HepG2 (cell line): Measurements from ENCODE around the gene RIMS3. TPM values are rescaled to one million over a fixed set of nuclear protein-coding genes. Genes with fewer than 3 reads are reported as not detected.

Experiments
- CEBPG ChIP-seq: IDR thresholded peaks from 2 replicates; pipeline ENCODE4 v1.6.1; 2016
- FOXK2 ChIP-seq: fragments of 450-650 bp; IDR thresholded peaks from 2 replicates; pipeline ENCODE4 v1.6.1; 2016
- FOXP1 ChIP-seq, 2 experiments: fragments of 450-650 bp in 1 of 2; IDR thresholded peaks; 2 replicates each; pipeline ENCODE4 v1.6.1; 2017 to 2018; ENCODE audit warnings: antibody characterized with exemption in 1 of 2
- IKZF4 ChIP-seq: sonication (generic); formaldehyde crosslinking; IDR thresholded peaks from 2 replicates; pipeline ENCODE4 v1.5.1; 2020; ENCODE audit warnings: borderline replicate concordance, mild to moderate bottlenecking, low read depth, missing genetic modification reagents; ENCODE audit errors: not compliant biosample characterization
- MAFF ChIP-seq: IDR thresholded peaks from 2 replicates; pipeline ENCODE4 v1.6.1; 2011; ENCODE audit warnings: low read depth, low read length, improper control_type of control experiment
- MTA1 ChIP-seq: sonication (generic); formaldehyde crosslinking; IDR thresholded peaks from 2 replicates; pipeline ENCODE4 v1.4.0; 2020; ENCODE audit warnings: missing genetic modification reagents, mild to moderate bottlenecking, borderline replicate concordance
- MTA3 ChIP-seq: sonication (generic); formaldehyde crosslinking; IDR thresholded peaks from 2 replicates; pipeline ENCODE4 v1.4.0; 2020; ENCODE audit warnings: missing genetic modification reagents
- MXD4 ChIP-seq: IDR thresholded peaks from 2 replicates; pipeline ENCODE4 v1.6.1; 2016; ENCODE audit warnings: mild to moderate bottlenecking, missing biosample characterization, missing genetic modification reagents
- RBAK ChIP-seq: sonication (generic); formaldehyde crosslinking; IDR thresholded peaks from 2 replicates; pipeline ENCODE4 v1.5.1; 2020; ENCODE audit warnings: mild to moderate bottlenecking, missing genetic modification reagents
- RORA ChIP-seq: sonication (generic); formaldehyde crosslinking; IDR thresholded peaks from 2 replicates; pipeline ENCODE4 v1.5.0; 2020; ENCODE audit warnings: mild to moderate bottlenecking, missing genetic modification reagents, moderate library complexity
- SOX13 ChIP-seq, 3 experiments: fragments of 450-650 bp in 1 of 3; sonication (generic) in 1 of 3; formaldehyde crosslinking in 1 of 3; IDR thresholded peaks in 2 of 3; conservative IDR thresholded peaks in 1 of 3; 2 replicates each; pipeline versions ENCODE4 v1.5.0 to v1.6.1; 2016 to 2020; ENCODE audit warnings: antibody characterized with exemption in 1 of 3, mild to moderate bottlenecking in 1 of 3, missing compliant biosample characterization in 1 of 3, missing genetic modification reagents in 1 of 3, moderate library complexity in 1 of 3
- ZNF572 ChIP-seq: sonication (generic); formaldehyde crosslinking; IDR thresholded peaks from 2 replicates; pipeline ENCODE4 v1.5.1; 2020; ENCODE audit warnings: mild to moderate bottlenecking, missing genetic modification reagents
- ZNF7 ChIP-seq: IDR thresholded peaks from 2 replicates; pipeline ENCODE4 v1.6.1; 2016; ENCODE audit warnings: missing biosample characterization, missing genetic modification reagents
- ZNF788 ChIP-seq: sonication (generic); formaldehyde crosslinking; IDR thresholded peaks from 2 replicates; pipeline ENCODE4 v1.5.0; 2020; ENCODE audit warnings: mild to moderate bottlenecking, missing genetic modification reagents, borderline replicate concordance
- polyA plus RNA-seq, 8 experiments: library from polyadenylated mRNA; depleted of rRNA in 3 of 8; stranded (reverse) in 7 of 8; unstranded in 1 of 8; fragments of >200 nt; fragmentation: Illumina TruSeq in 4 of 8; extraction: Trizol in 4 of 8; gene quantifications; 2 replicates each; pipeline versions ENCODE4 v1.2.1 to v1.2.3, GENCODE V29; 2011 to 2016; ENCODE audit warnings: low read depth in 4 of 8, missing spikeins in 1 of 8, mixed read lengths in 1 of 8; ENCODE audit not compliant: insufficient read depth in 1 of 8
- total RNA-seq, 5 experiments: library from RNA; depleted of rRNA; stranded (reverse); fragments of >200 nt; fragmentation: Illumina TruSeq; extraction: Trizol; gene quantifications; 2 replicates each; pipeline ENCODE4 v1.2.3, GENCODE V29; 2016; ENCODE audit warnings: low read depth in 1 of 5
- TF ChIP-seq, protein P1 (sequence below), 2 experiments: fragments of 450-650 bp in 1 of 2; sonication (generic) in 1 of 2; formaldehyde crosslinking in 1 of 2; IDR thresholded peaks; 2 replicates each; pipeline versions ENCODE4 v1.6.1 to v1.8.0; 2016 to 2022; ENCODE audit warnings: antibody characterized with exemption in 1 of 2, mild to moderate bottlenecking in 1 of 2, missing genetic modification reagents in 1 of 2
- TF ChIP-seq, protein P2 (sequence below): sonication (generic); formaldehyde crosslinking; IDR thresholded peaks from 2 replicates; pipeline ENCODE4 v1.4.0; 2020; ENCODE audit warnings: missing genetic modification reagents
- TF ChIP-seq, protein P3 (sequence below): IDR thresholded peaks from 2 replicates; pipeline ENCODE4 v1.6.1; 2016; ENCODE audit warnings: missing genetic modification reagents, missing compliant biosample characterization
- TF ChIP-seq, protein P4 (sequence below): sonication (generic); formaldehyde crosslinking; IDR thresholded peaks from 2 replicates; pipeline ENCODE4 v1.5.1; 2020; ENCODE audit warnings: missing genetic modification reagents, mild to moderate bottlenecking, borderline replicate concordance

RIMS3 gene
- total and polyA plus RNA-seq, 2 of the 13 experiments (the other 11 are each of a cell fraction or from before 2014, with no cell fraction given), result 2.1 to 5.4 TPM

DNA sequence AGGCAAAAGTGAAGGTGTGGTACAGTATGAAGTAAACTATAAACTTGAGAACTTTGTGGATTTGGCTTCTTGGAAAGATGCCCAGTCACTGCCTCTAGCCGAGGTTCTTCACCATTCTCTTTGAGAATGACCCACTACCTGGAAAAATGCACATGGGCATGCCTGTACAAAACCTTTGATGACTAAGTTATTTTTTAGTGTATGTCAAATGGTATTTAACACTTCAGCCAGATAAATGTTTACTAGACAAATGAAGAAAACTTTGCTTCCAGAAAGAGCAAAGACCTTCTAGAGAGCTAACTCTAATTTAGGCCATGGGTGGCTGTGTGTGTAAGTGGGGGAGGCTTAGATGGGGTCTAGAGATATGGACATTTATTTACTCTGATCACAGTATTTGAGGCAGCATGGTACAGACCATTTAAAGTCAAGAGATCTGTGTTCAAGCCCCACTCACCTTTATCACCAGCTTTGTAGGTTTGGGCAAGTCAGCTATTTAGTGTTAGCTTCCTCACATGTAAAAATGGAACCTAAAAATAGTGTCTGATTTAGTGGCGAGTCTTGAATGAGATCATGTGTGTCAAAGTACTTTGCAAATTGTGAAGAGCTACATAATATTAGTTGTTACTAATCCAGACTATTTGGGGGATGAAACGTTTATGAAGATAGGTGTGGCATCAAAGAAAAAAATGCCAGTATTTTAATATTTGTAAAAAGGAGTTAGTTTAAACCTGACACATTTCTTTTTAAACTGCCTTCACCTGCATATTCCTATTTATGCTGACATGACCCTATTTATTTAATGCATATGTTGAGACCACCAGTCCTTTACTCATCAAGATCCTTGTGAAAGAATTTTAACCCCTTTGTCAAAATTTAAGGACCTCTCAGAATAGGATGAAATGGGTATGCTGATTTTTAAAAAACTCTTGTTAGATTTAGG lies 46.3 kb upstream of the RIMS3 start (continued):
- TF ChIP-seq, protein P1, sequence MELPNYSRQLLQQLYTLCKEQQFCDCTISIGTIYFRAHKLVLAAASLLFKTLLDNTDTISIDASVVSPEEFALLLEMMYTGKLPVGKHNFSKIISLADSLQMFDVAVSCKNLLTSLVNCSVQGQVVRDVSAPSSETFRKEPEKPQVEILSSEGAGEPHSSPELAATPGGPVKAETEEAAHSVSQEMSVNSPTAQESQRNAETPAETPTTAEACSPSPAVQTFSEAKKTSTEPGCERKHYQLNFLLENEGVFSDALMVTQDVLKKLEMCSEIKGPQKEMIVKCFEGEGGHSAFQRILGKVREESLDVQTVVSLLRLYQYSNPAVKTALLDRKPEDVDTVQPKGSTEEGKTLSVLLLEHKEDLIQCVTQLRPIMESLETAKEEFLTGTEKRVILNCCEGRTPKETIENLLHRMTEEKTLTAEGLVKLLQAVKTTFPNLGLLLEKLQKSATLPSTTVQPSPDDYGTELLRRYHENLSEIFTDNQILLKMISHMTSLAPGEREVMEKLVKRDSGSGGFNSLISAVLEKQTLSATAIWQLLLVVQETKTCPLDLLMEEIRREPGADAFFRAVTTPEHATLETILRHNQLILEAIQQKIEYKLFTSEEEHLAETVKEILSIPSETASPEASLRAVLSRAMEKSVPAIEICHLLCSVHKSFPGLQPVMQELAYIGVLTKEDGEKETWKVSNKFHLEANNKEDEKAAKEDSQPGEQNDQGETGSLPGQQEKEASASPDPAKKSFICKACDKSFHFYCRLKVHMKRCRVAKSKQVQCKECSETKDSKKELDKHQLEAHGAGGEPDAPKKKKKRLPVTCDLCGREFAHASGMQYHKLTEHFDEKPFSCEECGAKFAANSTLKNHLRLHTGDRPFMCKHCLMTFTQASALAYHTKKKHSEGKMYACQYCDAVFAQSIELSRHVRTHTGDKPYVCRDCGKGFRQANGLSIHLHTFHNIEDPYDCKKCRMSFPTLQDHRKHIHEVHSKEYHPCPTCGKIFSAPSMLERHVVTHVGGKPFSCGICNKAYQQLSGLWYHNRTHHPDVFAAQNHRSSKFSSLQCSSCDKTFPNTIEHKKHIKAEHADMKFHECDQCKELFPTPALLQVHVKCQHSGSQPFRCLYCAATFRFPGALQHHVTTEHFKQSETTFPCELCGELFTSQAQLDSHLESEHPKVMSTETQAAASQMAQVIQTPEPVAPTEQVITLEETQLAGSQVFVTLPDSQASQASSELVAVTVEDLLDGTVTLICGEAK (IDR thresholded peaks at IDR 0.05), result no peak
- TF ChIP-seq, protein P1 (CRISPR knock-in tag; IDR thresholded peaks at IDR 0.05), result no peak
- no peak for TF ChIP-seq FOXP1 (IDR thresholded peaks at IDR 0.05)
- no peak for TF ChIP-seq FOXP1 (CRISPR knock-in tag; IDR thresholded peaks at IDR 0.05)
- no peak for TF ChIP-seq MXD4 (CRISPR knock-in tag)
- TF ChIP-seq, protein P2, sequence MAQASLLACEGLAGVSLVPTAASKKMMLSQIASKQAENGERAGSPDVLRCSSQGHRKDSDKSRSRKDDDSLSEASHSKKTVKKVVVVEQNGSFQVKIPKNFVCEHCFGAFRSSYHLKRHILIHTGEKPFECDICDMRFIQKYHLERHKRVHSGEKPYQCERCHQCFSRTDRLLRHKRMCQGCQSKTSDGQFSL (CRISPR knock-in tag), result no peak
- TF ChIP-seq MAFF, result peak; percentile 85
- TF ChIP-seq, protein P3, sequence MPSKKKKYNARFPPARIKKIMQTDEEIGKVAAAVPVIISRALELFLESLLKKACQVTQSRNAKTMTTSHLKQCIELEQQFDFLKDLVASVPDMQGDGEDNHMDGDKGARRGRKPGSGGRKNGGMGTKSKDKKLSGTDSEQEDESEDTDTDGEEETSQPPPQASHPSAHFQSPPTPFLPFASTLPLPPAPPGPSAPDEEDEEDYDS (CRISPR knock-in tag), result no peak
- no peak for TF ChIP-seq IKZF4 (CRISPR knock-in tag)
- TF ChIP-seq FOXK2, result no peak
- no peak for TF ChIP-seq ZNF7 (CRISPR knock-in tag)
- TF ChIP-seq, protein P4, sequence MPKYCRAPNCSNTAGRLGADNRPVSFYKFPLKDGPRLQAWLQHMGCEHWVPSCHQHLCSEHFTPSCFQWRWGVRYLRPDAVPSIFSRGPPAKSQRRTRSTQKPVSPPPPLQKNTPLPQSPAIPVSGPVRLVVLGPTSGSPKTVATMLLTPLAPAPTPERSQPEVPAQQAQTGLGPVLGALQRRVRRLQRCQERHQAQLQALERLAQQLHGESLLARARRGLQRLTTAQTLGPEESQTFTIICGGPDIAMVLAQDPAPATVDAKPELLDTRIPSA (CRISPR knock-in tag), result no peak
- TF ChIP-seq CEBPG (CRISPR knock-in tag), result 0 out of 2 replicates have a peak, but pooled peaks have one; percentile 3
- no peak for TF ChIP-seq RBAK (CRISPR knock-in tag)
- TF ChIP-seq SOX13 (IDR thresholded peaks at IDR 0.05), result no peak
- TF ChIP-seq SOX13 (CRISPR knock-in tag; conservative IDR thresholded peaks at IDR 0.05 in 1 of 2, IDR thresholded peaks at IDR 0.05 in 1 of 2), result 0 out of 4 replicates have a peak, but pooled peaks of 1 of the 2 experiments have one; percentile 27
- no peak for TF ChIP-seq ZNF788 (CRISPR knock-in tag)
- no peak for TF ChIP-seq MTA1 (CRISPR knock-in tag)
- TF ChIP-seq ZNF572 (CRISPR knock-in tag), result no peak
- TF ChIP-seq RORA (CRISPR knock-in tag), result no peak
- TF ChIP-seq MTA3 (CRISPR knock-in tag), result no peak
